Measurements from ENCODE around the gene GINM1. TPM values are rescaled to one million over a fixed set of nuclear protein-coding genes. Genes with fewer than 3 reads are reported as not detected.

Gene GINM1
- total RNA-seq, 1 experiment from 2014 or later = 25.0 TPM

DNA sequence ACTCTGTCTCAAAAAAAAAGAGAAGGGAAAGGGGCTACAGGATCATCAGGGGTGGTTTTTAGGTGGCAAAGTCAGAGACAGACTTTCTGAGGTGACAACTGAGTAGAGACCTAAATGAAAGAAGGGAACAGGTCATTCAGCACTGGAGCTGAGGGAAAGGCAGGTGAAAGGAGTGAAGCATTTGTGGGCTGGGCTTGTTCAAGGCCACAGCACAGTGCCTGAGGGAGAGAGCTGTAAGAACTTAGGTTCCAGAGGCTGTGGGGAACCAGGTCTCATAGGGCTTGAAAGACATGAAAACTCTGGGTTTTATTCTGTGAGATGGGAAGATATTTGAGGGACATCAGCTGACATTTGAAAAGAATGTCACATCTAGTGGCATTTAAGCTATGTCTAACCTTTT lies 61.5 kb downstream of the GINM1 start:
- ChIA-PET POLR2A (no interaction called here), RAD21 (ENCODE audit: low non-redundant PET in 1 of 2, low total read pairs in 2 of 2, uncharacterized antibody in 2 of 2, unreplicated experiment in 2 of 2) (no interaction called here), CTCF (no interaction called here)

DNA sequence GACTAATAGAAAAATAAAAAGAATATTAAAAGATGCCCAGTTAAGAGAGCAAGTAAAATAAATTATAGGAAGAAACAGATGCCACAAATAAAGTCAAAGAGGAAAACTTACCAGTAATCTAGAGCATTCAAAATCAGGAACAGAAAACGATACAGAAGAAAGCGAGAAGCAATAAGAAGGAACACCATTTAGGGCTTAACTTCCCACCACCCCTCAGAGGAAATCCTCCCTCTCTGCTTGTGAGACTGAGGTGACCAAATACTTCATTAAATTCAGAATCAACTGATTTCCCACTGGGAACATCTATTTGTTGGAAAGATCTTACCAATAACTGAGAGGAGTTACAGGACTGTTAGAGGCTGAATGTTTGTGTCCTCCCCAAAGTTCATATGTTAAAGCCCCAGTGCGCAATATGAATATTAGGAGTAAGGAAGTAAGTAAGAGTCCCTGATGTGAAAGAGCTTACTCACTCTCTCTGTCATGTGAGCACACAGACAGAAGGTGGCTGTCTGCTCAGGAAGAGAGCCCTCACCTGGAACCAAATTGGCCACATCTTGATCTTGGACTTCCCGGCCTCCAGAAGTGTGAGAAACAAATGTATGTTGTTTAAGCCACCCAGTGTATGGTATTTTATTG lies 62.8 kb downstream of the GINM1 start:
- Histone ChIP-seq H3K9me3 (ENCODE audit: control insufficient read depth in 1 of 2, insufficient read depth in 1 of 2, low read depth in 1 of 2, low read length in 2 of 2) (no peaks in the 10 kb centered on the region), H3K79me2 (ENCODE audit: insufficient read depth, low read length) (no peaks in the 10 kb centered on the region), H3K27ac (ENCODE audit: low read depth, low read length) (no peak overlapping the region), H3K27me3 (ENCODE audit: insufficient read depth, low read length) (no peaks in the 10 kb centered on the region), H2AFZ (ENCODE audit: low read depth, low read length, poor library complexity, severe bottlenecking) (no peak overlapping the region), H3K4me3 (replicated peaks in 1 of 2; ENCODE audit: low read depth in 1 of 2, low read length in 2 of 2) (no peak overlapping the region), H4K20me1 (ENCODE audit: insufficient read depth) (no peaks in the 10 kb centered on the region), H3K4me1 (ENCODE audit: control insufficient read depth in 1 of 2, insufficient read depth in 2 of 2, low read length in 2 of 2) (peaks cover 0 to 14% of the 10 kb centered on the region in 2 experiments; a peak in 2 of 4 replicates), H3K9me2 (ENCODE audit: insufficient read depth) (no peaks in the 10 kb centered on the region), H3K4me2 (ENCODE audit: low read length) (peak overlapping the region; percentile 0; the same call in 1 of the 2 replicates), H3K9ac (ENCODE audit: low read length) (no peak overlapping the region), H3K36me3 (ENCODE audit: control insufficient read depth in 1 of 2, insufficient read depth in 2 of 2, low read length in 2 of 2) (peaks cover 2 to 9% of the 10 kb centered on the region in 2 experiments; a peak in 3 of 4 replicates)
- intact Hi-C loops (cut with micrococcal nuclease) = no loop called here
- DNase-seq (ENCODE audit: low read depth, low spot score) = no peak
- ChIA-PET RAD21 (ENCODE audit: low non-redundant PET in 1 of 2, low total read pairs in 2 of 2, uncharacterized antibody in 2 of 2, unreplicated experiment in 2 of 2) (no interaction called here), POLR2A (no interaction called here), CTCF (no interaction called here)
- ATAC-seq = 0 out of 2 replicates have a peak, but pooled peaks have one; percentile 47
- BruUV-seq (replicated peaks) = no TSS peak
- no peak for TF ChIP-seq TCF7L2 (IDR thresholded peaks at IDR 0.05; ENCODE audit: borderline replicate concordance, extremely low read depth, insufficient read depth, insufficient read length)
- no peak for TF ChIP-seq EZH2phosphoT487 (IDR thresholded peaks at IDR 0.05; ENCODE audit: borderline replicate concordance)
- TF ChIP-seq, protein P1, sequence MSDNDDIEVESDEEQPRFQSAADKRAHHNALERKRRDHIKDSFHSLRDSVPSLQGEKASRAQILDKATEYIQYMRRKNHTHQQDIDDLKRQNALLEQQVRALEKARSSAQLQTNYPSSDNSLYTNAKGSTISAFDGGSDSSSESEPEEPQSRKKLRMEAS (IDR thresholded peaks at IDR 0.05) = no peak
- TF ChIP-seq ZNF274 (IDR thresholded peaks at IDR 0.05; ENCODE audit: low read depth, low read length) = no peak
- TF ChIP-seq, protein P2, sequence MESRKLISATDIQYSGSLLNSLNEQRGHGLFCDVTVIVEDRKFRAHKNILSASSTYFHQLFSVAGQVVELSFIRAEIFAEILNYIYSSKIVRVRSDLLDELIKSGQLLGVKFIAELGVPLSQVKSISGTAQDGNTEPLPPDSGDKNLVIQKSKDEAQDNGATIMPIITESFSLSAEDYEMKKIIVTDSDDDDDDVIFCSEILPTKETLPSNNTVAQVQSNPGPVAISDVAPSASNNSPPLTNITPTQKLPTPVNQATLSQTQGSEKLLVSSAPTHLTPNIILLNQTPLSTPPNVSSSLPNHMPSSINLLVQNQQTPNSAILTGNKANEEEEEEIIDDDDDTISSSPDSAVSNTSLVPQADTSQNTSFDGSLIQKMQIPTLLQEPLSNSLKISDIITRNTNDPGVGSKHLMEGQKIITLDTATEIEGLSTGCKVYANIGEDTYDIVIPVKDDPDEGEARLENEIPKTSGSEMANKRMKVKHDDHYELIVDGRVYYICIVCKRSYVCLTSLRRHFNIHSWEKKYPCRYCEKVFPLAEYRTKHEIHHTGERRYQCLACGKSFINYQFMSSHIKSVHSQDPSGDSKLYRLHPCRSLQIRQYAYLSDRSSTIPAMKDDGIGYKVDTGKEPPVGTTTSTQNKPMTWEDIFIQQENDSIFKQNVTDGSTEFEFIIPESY (IDR thresholded peaks at IDR 0.05; ENCODE audit: extremely low read depth, insufficient replicate concordance, low read length) = no peak
- TF ChIP-seq SIN3A (IDR thresholded peaks at IDR 0.05; ENCODE audit: low read depth) = no peak
- TF ChIP-seq RAD21 (IDR thresholded peaks at IDR 0.05; ENCODE audit: low read depth) = no peak
- no peak for TF ChIP-seq POLR2AphosphoS5 (IDR thresholded peaks at IDR 0.05; ENCODE audit: low read depth, low read length)
- TF ChIP-seq CBX3 (IDR thresholded peaks at IDR 0.05; ENCODE audit: low read depth) = no peak
- TF ChIP-seq, protein P3, sequence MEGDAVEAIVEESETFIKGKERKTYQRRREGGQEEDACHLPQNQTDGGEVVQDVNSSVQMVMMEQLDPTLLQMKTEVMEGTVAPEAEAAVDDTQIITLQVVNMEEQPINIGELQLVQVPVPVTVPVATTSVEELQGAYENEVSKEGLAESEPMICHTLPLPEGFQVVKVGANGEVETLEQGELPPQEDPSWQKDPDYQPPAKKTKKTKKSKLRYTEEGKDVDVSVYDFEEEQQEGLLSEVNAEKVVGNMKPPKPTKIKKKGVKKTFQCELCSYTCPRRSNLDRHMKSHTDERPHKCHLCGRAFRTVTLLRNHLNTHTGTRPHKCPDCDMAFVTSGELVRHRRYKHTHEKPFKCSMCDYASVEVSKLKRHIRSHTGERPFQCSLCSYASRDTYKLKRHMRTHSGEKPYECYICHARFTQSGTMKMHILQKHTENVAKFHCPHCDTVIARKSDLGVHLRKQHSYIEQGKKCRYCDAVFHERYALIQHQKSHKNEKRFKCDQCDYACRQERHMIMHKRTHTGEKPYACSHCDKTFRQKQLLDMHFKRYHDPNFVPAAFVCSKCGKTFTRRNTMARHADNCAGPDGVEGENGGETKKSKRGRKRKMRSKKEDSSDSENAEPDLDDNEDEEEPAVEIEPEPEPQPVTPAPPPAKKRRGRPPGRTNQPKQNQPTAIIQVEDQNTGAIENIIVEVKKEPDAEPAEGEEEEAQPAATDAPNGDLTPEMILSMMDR (IDR thresholded peaks at IDR 0.05 in 2 of 3, conservative IDR thresholded peaks at IDR 0.05 in 1 of 3; ENCODE audit: borderline replicate concordance in 1 of 3, insufficient read depth in 1 of 3, low read depth in 2 of 3, low read length in 2 of 3) = no peak
- TF ChIP-seq FOSL1 (IDR thresholded peaks at IDR 0.05; ENCODE audit: low read depth) = no peak
- no peak for TF ChIP-seq JUND (IDR thresholded peaks at IDR 0.05)
- no peak for TF ChIP-seq ZFX (IDR thresholded peaks at IDR 0.05)
- TF ChIP-seq CEBPB (IDR thresholded peaks at IDR 0.05; ENCODE audit: low read depth) = no peak
- no peak for TF ChIP-seq SP1 (IDR thresholded peaks at IDR 0.05; ENCODE audit: low read depth)
- TF ChIP-seq YY1 (IDR thresholded peaks at IDR 0.05; ENCODE audit: extremely low read depth, insufficient replicate concordance, low read depth, low read length) = no peak
- no peak for TF ChIP-seq SRF (IDR thresholded peaks at IDR 0.05; ENCODE audit: low read depth)

More for the DNA sequence above, 61.5 kb downstream of the GINM1 start:
- Histone ChIP-seq H3K36me3 (ENCODE audit: control insufficient read depth in 1 of 2, insufficient read depth in 2 of 2, low read length in 2 of 2) (peaks cover 4 to 16% of the 10 kb centered on the region in 2 experiments), H3K9me2 (ENCODE audit: insufficient read depth) (no peaks in the 10 kb centered on the region), H3K27ac (ENCODE audit: low read depth, low read length) (no peak overlapping the region), H2AFZ (ENCODE audit: low read depth, low read length, poor library complexity, severe bottlenecking) (no peak overlapping the region), H3K4me3 (replicated peaks in 1 of 2; ENCODE audit: low read depth in 1 of 2, low read length in 2 of 2) (no peak overlapping the region), H3K27me3 (ENCODE audit: insufficient read depth, low read length) (no peaks in the 10 kb centered on the region), H4K20me1 (ENCODE audit: insufficient read depth) (no peaks in the 10 kb centered on the region), H3K9ac (ENCODE audit: low read length) (no peak overlapping the region), H3K79me2 (ENCODE audit: insufficient read depth, low read length) (no peaks in the 10 kb centered on the region), H3K9me3 (ENCODE audit: control insufficient read depth in 1 of 2, insufficient read depth in 1 of 2, low read depth in 1 of 2, low read length in 2 of 2) (no peaks in the 10 kb centered on the region), H3K4me1 (ENCODE audit: control insufficient read depth in 1 of 2, insufficient read depth in 2 of 2, low read length in 2 of 2) (peaks cover 0 to 14% of the 10 kb centered on the region in 2 experiments; a peak in 2 of 4 replicates), H3K4me2 (ENCODE audit: low read length) (no peak overlapping the region)
- DNase-seq (ENCODE audit: low read depth, low spot score) (no peak), ATAC-seq (no peak)
- no TSS peak for BruUV-seq (replicated peaks)
- TF ChIP-seq ZNF274 (IDR thresholded peaks at IDR 0.05; ENCODE audit: low read depth, low read length) (no peak), CEBPB (IDR thresholded peaks at IDR 0.05; ENCODE audit: low read depth) (no peak)
- intact Hi-C loops (cut with micrococcal nuclease) = no loop called here
